Activated CD8-positive, alpha-beta memory T cell treated with anti-CD3 and anti-CD28 coated beads, Interleukin-2, amount 50 U/mL, for 1 hour (primary cell): Measurements from ENCODE around the gene PLCD3.

ENCODE experiments used
- DNase-seq: peaks from one replicate; pipeline ENCODE4 v3.0.0-alpha.2; 2020; ENCODE audit errors: extremely low read depth

Gene PLCD3

DNA sequence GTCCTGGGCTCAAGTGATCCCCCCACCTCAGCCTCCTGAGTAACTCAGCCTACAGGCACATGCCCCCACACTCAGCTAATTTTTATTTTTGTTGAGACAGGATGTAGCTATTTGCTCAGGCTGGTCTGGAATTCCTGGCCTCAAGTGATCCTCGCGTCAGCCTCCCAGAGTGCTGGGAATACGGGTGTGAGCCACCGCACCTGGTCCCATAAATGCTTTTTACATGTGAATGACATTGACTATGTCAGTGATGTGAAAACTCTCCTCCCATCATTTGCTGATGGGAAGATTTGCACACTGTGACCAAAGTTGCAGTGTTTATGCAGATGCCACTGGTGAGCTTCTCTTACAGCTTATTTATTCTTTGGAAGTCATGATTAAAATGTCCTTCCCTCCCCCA lies 15.0 kb downstream of the PLCD3 start:
- DNase-seq: no peak

DNA sequence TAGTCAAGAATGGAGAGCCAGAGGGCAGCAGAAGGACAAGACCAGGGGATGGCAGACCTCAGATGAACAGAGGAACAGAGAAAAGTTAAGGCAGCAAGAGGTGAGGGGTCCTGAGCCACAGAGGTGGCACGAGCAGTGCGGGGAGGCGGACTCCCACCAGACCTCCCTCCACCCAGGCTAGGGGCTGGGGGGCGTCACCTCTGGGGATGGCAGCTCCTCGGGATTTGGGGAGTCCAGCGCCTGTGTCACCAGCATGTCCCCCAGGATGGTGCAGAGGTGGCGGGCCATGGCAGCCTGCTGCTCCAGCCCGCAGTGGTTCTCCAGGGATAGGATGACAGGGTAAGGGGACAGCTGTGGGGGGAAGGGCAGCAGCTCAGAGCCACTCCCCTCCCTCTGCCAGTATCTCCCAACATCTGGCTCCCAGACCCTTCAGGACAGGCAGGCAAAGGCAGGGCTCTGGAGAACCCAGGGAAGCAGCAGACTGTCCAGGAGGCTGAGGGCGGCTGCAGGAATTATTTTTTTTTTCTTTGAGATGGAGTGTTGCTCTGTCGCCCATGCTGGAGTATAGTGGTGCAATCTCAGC lies 15.8 kb downstream of the PLCD3 start:
- DNase-seq: no peak

DNA sequence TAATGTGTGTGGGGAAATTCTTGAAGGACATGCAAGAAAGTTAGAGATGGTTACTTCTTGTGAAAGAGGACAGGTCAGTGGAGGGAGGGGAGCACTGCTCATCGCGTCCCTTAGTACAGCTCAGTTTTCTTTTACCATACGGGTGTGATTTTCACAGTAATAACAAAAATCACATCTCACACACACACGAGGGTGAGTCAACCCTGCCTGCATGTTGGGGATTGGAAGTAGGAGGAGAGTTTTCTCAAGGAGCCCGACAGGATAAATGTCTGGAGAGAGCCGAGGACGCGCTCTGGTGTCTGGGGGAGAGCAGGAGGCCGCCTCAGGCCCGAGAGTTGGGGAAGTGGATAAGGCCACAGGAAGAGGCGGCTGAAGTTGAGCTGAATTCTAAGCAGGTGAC lies 16.4 kb downstream of the PLCD3 start:
- no peak for DNase-seq

DNA sequence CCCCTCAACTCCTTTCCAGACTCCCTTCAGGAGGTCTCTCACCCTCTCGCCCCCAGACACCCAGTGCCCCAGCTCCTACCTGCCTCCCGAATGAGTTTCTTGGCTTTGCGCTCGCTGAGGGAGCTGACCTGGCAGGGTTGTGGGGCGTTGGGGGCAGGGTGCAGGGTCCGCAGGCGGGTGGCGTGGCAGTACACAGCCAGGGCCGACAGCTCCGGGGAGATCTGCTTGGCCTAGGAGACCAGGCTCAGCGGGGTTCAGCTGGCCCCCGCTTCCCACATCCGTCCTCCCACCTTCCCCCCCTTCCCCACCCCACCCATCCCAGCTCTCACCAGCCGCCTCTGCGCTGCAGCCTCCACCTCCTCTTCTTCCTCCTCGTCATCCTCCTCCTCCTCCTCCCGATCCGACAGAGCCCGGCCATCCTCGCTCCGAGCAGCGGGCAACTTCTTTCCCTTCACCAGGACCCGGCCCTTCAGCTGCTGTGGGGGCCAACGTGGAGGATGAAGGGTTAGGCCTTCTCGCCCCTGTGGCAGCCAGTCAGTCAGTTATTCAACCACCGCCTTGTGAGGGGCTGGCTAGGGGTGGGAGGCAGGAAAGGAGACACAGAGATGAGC lies 17.2 kb downstream of the PLCD3 start:
- no peak for DNase-seq

DNA sequence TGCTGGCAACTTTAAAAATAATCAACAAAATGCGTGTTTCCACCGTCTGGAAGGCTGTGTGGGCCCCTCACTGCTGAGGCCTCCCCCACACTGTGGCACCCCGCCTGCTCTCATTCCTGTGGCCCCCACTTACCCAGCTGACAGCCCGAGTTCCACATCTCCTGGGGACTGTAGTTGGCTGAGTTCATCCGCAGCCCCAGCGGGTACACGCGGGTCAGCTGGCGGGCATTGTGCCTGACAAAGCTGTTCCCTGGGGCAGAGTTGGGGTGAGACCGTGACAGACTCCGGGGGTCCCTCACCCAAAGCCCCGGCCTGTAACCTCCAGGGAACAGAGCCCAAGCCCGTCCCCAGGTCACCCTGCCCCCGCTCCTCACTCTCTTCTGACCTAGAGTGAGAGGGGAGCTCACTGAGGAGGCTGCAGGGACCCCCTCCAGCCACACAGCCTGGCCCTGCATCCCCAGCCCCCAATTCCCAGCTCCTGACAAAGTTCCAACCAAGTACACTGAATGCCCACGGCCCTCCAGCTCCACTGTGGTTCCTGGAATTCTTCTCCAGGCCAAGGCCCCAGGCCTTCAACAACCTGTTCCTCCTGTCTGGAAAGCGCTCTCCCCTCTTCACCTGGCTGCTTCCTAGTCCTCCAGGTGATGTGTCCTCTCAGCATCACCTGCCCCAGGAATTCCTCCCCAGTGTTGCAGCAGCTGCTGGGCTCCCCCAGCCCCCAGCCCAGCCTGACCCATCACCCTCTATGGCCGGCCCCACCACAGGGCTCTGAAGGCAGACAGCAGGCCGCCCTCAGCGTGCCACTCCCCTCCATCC lies 18.0 kb downstream of the PLCD3 start:
- no peak for DNase-seq

DNA sequence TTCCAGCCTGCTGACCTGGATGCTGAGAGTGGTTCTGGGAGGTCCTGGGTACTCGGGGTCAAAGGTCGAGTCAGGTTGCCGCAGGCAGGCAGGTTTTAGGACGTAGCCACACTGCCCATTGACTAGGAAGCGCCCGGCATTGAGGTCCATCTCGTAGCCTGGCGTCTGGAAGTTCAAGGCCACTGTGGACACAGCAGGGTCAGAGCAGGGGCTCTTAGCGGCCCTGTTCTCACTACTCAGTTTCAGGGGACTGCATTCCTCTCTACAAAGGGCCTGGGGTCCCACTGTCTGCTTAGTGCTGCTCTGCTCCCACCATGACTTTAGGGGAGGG lies 18.9 kb downstream of the PLCD3 start:
- no peak for DNase-seq

DNA sequence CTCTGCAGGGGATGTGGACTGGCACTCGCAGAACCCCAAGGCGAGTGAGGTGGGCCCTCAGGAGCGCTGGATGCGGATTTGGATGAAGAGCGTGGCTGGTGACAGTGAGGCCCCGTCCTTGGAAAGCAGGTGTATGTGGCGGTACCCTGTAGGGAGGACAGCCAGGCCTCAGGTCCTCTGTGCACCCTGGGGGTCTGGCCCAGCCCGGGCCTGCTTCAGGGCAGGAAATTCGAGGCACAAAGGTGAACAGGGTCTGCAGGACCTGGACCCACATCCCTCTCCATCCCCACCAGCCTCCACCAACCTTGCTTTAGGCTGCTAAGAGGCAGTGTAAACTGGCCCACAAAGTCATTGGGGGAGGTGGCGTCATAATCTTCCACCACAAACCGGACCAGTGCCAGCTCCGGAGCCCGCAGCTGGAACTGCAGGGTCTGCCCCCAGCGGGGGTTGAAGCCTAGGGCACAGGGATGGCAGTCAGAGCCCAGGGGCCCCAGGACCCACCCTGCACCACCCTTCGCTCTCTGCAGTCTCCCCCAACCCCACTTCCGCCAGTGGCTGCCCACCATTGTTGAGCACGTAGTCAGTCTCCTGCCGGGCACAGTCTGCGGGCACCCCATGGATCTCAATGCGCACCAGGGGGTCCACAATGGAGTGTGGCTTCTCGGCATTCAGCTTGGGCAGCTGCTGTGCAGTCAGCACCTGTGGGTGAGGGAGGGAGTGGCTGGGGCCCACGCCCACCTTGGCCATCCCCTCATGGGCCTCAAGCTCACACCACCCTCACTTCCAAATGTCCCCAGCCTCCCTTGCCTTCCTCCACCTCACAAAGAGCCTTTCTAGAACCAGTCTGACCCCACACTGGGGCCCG lies 19.5 kb downstream of the PLCD3 start:
- DNase-seq: no peak

DNA sequence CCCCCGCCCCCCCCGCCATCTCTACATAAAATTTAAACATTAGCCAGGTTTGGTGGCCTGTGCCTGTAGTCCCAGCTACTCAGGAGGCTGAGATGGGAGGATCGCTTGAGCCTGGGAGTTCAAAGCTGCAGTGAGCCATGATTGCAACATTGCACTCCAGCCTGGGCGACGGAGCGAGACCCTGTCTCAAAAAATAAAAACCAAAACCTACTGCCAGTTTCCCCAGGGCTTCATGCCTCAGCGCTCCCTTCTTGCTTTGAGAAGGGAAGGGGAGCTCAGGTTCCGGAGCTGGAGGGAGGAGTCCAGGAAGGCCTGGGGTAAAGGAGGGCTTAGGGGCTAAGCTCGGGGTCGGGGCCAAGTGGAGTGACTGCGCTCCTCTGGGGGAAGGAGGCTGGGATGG lies 20.5 kb downstream of the PLCD3 start:
- DNase-seq: no peak

DNA sequence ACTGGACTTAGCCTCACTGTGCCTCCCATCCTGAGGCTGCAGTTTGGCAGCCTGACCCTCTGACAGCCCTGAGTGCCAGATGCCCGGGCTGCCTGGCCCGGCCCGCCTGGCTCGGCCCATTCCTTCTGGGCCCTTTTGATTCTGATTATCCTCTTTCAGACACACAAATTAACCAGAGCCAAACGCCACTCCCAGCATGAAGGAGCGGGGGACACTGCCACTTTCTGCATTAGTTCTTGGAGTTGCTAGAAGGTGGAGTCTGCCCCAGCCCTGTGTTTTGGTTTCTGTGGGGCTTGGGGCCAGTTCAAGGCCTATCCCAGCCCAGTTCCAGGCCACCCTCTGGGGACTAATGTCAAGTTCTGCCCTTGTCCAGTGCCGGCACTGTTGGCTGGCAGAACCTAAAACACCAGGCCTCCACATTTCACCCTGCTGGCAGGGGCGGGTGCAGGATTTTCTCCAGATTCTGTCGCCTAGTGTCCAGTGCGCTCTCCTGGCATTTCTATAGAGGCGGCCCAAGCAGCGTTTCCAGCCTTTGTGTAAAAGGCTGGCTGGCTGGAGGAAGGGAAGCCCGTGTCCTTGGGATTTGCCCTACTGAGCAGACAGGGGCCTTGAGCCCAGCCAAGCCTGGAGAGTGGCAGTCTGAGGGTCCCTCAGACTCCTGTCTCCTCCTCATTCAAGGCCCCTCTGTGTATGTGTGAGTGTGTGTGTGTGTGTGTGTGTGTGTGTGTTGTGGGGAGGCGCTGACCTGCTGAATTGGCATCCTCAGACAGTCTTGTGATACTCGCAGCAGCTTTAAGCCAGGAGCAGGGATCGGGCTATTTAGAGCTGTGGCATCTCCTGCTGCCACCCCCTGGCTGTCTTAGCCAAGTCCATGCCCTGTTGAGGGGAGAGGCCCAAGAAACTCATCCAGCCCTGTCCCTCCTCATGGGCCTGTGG lies 21.4 kb downstream of the PLCD3 start:
- no peak for DNase-seq

DNA sequence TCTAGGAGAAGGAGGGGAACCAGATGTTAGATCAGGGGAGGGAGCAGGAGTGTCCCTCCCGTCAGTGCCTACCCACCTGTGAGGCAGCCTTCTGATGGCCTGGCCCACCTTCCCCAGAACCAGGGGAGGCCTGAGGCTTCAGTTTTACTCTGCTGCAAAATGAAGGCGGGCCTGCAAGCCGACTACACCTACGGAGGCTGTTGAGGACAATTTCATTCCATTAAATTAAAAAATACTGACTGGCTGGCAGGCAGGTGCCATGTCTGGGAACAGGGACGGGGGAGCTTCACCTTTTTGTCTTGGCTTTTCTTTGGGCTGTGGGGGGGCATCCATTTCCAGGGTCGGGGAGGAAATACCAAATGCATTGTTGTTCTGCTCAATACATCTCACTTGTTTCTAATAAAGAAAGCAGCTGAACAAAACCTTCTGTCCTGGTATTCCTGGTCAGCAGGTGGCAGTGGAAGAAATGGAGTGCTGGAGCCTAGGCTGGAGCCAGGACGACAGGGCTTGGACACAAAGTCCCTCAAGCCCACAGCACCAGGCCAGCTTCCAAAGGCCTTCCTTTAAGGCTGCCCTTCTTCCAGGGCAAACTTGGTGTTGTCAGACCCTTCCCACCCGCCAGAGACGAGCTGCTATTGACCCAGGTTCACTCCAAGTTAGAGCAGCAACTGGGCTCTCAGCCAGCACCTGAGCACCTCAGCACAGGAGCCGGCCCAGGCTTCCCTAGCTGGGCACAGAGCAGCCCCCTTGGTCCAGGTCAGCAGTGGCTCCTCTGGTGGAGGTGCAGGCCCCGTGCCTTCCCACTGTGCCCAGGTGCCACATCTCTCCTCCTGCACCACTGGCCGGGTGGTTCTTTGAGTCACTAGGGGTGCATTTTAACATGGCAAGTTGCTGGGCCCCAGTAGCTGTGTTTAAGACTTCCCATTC lies 23.5 kb downstream of the PLCD3 start:
- no peak for DNase-seq

DNA sequence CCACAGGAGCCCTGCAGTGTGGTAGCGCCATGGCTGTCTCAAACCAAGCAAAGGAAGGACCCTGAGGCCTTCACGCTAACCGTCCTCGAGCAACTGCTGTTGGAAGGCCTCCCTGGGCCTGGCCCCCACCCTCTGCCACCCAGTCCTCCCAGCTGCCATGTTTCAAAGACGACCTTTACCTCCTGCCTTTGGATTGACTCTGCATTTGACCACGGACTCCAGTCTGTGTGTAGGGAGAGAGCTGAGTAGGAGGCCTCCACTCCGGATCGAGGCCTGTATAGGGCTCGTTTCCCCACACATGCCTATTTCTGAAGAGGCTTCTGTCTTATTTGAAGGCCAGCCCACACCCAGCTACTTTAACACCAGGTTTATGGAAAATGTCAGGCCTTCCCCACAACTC lies 24.3 kb downstream of the PLCD3 start:
- DNase-seq: no peak

DNA sequence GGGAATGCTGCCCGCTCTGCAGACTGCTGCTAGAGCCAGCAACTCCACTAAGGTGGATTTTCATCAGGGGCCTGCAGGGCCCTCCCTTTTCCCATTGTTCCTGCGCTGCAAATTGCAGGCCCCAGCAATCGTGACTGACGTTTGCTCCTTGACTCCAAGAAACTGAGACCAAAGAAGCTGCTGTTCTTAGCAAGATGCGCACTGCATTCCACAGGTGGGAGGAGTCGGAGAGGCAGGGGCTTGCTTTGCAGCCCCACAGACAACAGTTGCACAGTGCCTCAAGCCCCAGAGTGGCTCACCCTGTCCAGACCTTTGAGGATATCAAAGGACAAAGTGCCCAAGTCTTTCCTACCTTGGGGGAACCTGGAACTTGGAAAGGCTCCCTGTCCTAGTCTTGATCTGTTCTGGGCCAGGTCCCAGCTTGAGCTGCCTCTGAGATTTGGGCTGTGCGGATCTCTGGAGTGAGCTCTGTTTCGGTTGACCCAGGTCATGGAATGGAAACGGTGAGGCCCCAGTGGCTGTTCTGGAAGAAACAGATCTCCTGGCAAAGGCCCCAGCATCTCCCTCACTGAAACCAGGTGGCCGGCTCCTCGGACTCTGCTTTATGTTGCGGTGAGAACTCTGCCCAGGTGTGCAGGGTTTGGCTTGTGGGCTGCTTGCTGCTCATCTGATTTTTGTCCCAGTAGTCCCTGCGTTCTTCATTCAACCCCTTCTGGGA lies 24.9 kb downstream of the PLCD3 start:
- no peak for DNase-seq

DNA sequence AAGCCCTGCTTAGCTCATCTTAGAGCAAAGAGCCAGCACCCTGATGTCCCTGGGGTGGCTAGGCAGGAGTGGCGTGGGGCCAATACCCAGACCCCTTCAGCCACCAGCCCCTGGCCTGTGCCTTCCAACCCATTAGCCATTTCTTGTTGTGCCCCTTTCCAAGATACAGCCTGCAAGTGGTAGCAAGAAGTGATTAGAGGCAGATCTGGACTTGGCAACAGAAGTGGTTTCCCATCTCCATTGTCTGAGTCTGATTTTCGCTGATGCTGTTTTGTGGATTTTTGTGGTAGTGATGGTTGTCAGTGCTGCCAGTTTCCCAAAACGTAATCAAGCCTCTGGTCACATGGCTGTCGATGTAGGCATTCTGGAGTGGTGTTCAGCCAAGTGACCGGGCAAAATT lies 25.7 kb downstream of the PLCD3 start:
- DNase-seq: no peak

DNA sequence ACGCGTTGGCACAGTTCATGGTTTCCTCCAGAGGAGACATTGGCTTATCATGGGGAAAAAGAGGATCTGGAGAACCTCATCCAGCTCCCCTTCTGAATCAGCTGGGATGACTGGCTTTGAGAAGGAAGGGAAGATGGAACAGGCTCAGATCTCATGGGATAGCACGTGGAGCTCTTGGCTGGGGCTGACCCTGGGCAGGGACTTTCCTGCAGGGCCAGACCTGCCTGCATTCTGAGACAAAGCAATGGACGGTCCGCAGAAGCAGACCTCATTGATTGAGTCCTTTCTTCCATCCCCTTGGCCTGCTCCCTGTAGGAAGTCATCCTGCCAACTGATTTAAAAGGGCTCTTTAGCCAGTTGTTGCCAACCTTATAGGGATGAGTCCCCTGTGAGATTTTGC lies 26.2 kb downstream of the PLCD3 start:
- DNase-seq: no peak

DNA sequence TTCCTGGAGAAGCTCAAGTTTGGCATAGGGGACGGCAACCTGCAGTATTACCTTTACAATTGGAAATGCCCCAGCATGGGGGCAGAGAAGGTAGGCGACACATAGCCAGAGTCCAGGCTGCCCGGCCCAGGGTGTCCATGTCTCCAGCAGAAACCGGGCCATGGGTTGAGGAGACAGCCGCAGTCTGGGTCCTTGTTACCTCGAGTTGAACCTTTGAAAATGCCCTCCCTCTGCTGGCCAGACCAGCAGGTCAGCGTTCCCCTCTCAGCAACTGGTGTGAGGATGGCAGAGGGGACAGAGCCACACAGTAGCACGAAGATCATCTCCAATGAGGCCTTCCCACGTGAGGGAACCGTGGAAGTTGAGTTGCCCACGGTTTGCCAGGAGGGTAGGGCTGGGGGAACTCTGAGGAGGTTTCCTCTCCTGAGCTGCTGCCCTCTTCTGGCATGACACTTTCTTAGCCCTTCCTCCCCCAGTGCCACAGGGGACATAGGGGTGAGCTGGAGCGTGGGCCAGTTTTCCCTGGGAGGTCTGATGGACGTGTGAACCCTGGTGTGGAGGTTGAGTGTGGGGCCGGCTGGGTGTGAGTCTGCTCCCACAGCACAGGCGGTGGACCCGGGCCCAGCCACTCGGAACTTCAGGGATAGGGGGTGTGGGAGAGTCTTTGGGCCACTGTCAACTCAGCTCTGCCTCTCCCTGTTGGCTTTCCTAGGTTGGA lies 27.2 kb downstream of the PLCD3 start:
- no peak for DNase-seq

DNA sequence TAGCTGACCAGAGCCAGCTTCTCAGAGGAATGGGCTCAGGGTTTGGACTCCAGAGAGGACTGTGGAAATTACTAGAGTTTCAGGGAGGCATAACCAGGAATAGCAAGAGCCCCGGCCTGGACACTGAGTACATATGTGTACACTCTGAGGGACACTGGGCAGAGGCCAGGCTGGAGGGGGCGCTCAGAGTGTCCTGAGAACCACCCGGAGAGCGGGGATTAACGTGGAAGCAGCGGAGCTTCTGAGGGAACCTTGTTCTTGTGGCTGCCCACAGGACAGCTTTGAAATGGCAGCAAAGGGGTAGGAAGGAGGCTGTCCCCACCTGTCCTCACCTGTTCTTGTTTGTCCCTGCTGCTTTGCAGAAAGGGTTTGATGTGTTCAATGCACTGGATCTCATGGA lies 27.8 kb downstream of the PLCD3 start:
- DNase-seq: no peak

DNA sequence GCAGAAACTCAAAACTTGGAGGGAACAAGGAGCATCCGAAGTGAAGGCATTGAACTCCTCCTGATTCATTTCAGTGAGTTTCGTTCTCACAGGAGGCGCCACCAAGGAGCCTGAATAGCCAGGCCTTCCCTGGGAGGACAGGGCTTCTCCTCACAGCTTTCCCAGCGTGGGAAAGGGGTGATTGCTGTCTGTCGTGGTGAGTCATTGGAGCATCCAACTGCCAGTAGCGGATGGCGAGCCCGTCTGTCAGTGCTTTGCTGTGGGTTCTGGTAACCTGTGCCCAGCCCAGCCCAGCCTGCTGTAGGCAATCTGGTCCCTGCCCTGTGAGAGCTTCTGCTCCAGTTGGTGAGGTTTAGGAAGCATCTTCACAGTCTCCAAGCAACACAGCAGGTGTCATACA lies 28.3 kb downstream of the PLCD3 start:
- DNase-seq: no peak

DNA sequence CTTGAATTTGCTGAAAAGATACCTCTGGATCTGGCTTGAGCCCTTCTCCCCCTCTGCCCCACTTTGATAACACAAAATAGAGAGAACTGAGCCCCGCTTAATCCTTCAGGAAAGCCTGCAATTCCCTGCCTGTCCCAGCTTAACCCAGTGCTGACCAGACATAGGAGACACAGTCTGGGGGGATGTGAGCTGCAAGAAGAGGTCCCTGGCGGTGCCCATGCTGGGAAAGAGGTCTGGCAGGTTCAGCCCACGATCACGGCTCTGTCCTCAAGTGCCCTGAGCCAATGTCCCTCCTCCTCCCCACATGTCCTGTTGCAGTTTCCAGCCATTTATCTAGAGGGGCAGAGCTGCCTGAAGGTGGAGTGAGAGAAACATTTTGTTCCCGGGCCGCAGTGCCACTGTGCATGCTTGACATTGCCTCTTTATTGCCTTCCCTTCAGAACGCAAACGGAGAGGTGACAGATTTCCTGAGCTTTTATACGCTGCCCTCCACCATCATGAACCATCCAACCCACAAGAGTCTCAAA lies 29.0 kb downstream of the PLCD3 start:
- DNase-seq: no peak

DNA sequence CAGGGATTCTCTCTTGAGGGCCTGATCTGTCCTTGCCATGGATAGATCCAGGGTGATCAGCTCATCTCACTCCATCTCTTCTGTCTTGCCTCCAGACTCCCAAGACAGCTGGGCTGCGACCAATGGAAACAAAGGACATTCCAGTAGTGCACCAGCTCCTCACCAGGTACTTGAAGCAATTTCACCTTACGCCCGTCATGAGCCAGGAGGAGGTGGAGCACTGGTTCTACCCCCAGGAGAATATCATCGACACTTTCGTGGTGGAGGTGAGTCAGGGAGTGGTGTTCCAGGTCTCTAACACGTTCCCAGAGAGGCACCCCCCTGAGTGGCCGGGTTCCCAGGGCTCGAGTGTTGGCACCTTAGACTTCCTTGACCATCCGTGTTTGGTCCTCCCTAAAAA lies 29.5 kb downstream of the PLCD3 start:
- DNase-seq: no peak
